Hepatocyte (in vitro differentiated cells): ENCODE data around the gene FASTK. TPM values are rescaled to one million over a fixed set of nuclear protein-coding genes. Genes with fewer than 3 reads are reported as not detected.

ENCODE experiments used
- DNase-seq: peaks from one replicate; pipeline ENCODE4 v3.0.0-alpha.2; 2016; ENCODE audit warnings: low spot score
- H2AFZ ChIP-seq: fragments of 200-600 bp; sonication (generic); 2 replicates; pipeline ENCODE4 v1.6.0; 2016; ENCODE audit warnings: antibody characterized with exemption, mild to moderate bottlenecking
- H3K27ac ChIP-seq: fragments of 200-600 bp; sonication (generic); 2 replicates; pipeline ENCODE4 v1.5.1; 2016; ENCODE audit warnings: mild to moderate bottlenecking
- H3K27me3 ChIP-seq: fragments of 200-600 bp; sonication (generic); 2 replicates; pipeline ENCODE4 v1.6.1; 2016
- H3K36me3 ChIP-seq: fragments of 200-600 bp; sonication (generic); replicated peaks from 2 replicates; pipeline ENCODE4 v1.5.1; 2016; ENCODE audit warnings: low read depth; ENCODE audit not compliant: insufficient read depth
- H3K4me1 ChIP-seq: fragments of 200-600 bp; sonication (generic); 2 replicates; pipeline ENCODE4 v1.5.1; 2016; ENCODE audit warnings: mild to moderate bottlenecking, moderate library complexity; ENCODE audit not compliant: insufficient read depth
- H3K4me2 ChIP-seq: fragments of 200-600 bp; sonication (generic); 2 replicates; pipeline ENCODE4 v1.6.0; 2016
- H3K4me3 ChIP-seq: fragments of 200-600 bp; sonication (generic); 2 replicates; pipeline ENCODE4 v1.5.1; 2016; ENCODE audit warnings: mild to moderate bottlenecking
- H3K79me2 ChIP-seq: fragments of 200-600 bp; sonication (generic); 2 replicates; pipeline ENCODE4 v1.6.0; 2017; ENCODE audit warnings: mild to moderate bottlenecking
- H3K9me2 ChIP-seq: fragments of 200-600 bp; sonication (generic); replicated peaks from 2 replicates; pipeline ENCODE4 v1.6.0; 2017; ENCODE audit warnings: mild to moderate bottlenecking; ENCODE audit not compliant: insufficient read depth
- H3K9me3 ChIP-seq: fragments of 200-600 bp; sonication (generic); 2 replicates; pipeline ENCODE4 v1.5.1; 2016; ENCODE audit warnings: low read depth, mild to moderate bottlenecking
- H4K20me1 ChIP-seq: fragments of 200-600 bp; sonication (generic); 2 replicates; pipeline ENCODE4 v1.6.0; 2016; ENCODE audit warnings: mild to moderate bottlenecking; ENCODE audit not compliant: insufficient read depth, poor library complexity, severe bottlenecking
- EZH2 ChIP-seq: fragments of 200-600 bp; sonication (generic); IDR thresholded peaks from 2 replicates; pipeline ENCODE4 v1.6.1; 2016; ENCODE audit warnings: antibody characterized with exemption, mild to moderate bottlenecking, borderline replicate concordance
- EZH2phosphoT487 ChIP-seq: fragments of 200-600 bp; sonication (generic); IDR thresholded peaks from one replicate; pipeline ENCODE4 v1.6.1; 2018; ENCODE audit warnings: antibody characterized with exemption, mild to moderate bottlenecking, low read depth, moderate library complexity; ENCODE audit not compliant: unreplicated experiment, severe bottlenecking
- WGBS: methylation state at CpG from one replicate; pipeline ENCODE4 v1.1.6; 2016; ENCODE audit warnings: low lambda C conversion rate; ENCODE audit errors: missing lambda C conversion rate; 5-methylcytosine and 5-hydroxymethylcytosine counted together
- polyA plus RNA-seq: library from polyadenylated mRNA; unstranded; fragments of >200 nt; fragmentation: Nextera tagmentation; extraction: Ambion mirVana; gene quantifications from 2 replicates; pipeline ENCODE4 v1.2.1, GENCODE V29; 2016
- total RNA-seq: library from RNA; depleted of rRNA; stranded (reverse); fragments of >200 nt; gene quantifications from 2 replicates; pipeline ENCODE4 v1.2.3, GENCODE V29; 2014
- TF ChIP-seq, protein P1 (sequence below): fragments of 200-600 bp; sonication (generic); IDR thresholded peaks from 2 replicates; pipeline ENCODE4 v1.5.1; 2016; ENCODE audit warnings: antibody characterized with exemption, mild to moderate bottlenecking; ENCODE audit not compliant: poor library complexity

Gene FASTK, protein sequence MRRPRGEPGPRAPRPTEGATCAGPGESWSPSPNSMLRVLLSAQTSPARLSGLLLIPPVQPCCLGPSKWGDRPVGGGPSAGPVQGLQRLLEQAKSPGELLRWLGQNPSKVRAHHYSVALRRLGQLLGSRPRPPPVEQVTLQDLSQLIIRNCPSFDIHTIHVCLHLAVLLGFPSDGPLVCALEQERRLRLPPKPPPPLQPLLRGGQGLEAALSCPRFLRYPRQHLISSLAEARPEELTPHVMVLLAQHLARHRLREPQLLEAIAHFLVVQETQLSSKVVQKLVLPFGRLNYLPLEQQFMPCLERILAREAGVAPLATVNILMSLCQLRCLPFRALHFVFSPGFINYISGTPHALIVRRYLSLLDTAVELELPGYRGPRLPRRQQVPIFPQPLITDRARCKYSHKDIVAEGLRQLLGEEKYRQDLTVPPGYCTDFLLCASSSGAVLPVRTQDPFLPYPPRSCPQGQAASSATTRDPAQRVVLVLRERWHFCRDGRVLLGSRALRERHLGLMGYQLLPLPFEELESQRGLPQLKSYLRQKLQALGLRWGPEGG
- total RNA-seq (105 and 107 TPM in 2 replicates), polyA plus RNA-seq (193 and 202 TPM in 2 replicates)

DNA sequence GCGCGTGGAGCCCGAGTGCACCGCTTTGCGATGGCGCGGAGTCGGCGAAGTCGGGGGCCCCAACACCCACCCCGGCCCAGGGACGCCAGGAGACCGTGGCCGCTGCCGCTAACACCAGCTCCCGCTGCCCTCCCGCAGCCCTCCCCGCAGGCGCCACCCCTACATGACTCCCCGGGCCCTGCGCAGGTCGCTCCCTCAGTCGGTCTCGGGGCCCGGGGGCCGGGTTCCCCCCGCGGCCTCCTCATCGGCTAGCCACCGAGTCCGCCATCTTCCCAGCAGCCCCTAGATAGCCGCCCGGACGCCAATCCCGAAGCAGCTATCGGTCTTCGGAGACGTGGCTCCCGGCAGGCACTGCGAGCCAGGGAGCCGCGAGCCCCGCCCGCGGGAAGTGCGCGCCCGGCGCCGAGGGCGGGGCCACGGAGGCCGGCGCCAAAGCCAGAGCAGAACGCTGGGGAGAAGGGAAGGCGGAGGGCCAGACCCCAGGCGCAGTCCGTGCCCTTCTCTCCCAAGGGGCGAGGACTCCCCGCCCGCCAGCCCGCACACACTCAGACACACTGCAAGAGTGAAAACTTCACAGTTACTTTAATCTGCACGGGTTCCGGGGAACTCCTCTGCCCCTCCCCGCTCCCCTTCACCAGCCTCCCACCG is at the start of gene FASTK:
Gene FASTK, minus strand, starts transcription at position 288 of the 648 bp plus-strand sequence. Its CDS starts 43 bp downstream, at position 245.
- Histone ChIP-seq H3K4me2 (peak within 1 kb of the TSS; percentile 96), H4K20me1 (no peaks in the 10 kb centered on the region), H3K9me2 (no peaks in the 10 kb centered on the region), H3K9me3 (no peaks in the 10 kb centered on the region), H3K27me3 (no peaks in the 10 kb centered on the region), H3K27ac (peak within 1 kb of the TSS; percentile 97), H2AFZ (peak within 1 kb of the TSS; percentile 83), H3K36me3 (no peaks in the 10 kb centered on the region), H3K79me2 (peaks cover 39% of the 10 kb centered on the region), H3K4me1 (peaks cover 51% of the 10 kb centered on the region), H3K4me3 (peak within 1 kb of the TSS; percentile 93)
- peak; percentile 97 for DNase-seq
- TF ChIP-seq, protein P1, sequence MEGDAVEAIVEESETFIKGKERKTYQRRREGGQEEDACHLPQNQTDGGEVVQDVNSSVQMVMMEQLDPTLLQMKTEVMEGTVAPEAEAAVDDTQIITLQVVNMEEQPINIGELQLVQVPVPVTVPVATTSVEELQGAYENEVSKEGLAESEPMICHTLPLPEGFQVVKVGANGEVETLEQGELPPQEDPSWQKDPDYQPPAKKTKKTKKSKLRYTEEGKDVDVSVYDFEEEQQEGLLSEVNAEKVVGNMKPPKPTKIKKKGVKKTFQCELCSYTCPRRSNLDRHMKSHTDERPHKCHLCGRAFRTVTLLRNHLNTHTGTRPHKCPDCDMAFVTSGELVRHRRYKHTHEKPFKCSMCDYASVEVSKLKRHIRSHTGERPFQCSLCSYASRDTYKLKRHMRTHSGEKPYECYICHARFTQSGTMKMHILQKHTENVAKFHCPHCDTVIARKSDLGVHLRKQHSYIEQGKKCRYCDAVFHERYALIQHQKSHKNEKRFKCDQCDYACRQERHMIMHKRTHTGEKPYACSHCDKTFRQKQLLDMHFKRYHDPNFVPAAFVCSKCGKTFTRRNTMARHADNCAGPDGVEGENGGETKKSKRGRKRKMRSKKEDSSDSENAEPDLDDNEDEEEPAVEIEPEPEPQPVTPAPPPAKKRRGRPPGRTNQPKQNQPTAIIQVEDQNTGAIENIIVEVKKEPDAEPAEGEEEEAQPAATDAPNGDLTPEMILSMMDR: no peak
- no peak for TF ChIP-seq EZH2phosphoT487
- TF ChIP-seq EZH2: no peak
- WGBS: 3% methylated on average over 52 of the region's 66 CpGs

DNA sequence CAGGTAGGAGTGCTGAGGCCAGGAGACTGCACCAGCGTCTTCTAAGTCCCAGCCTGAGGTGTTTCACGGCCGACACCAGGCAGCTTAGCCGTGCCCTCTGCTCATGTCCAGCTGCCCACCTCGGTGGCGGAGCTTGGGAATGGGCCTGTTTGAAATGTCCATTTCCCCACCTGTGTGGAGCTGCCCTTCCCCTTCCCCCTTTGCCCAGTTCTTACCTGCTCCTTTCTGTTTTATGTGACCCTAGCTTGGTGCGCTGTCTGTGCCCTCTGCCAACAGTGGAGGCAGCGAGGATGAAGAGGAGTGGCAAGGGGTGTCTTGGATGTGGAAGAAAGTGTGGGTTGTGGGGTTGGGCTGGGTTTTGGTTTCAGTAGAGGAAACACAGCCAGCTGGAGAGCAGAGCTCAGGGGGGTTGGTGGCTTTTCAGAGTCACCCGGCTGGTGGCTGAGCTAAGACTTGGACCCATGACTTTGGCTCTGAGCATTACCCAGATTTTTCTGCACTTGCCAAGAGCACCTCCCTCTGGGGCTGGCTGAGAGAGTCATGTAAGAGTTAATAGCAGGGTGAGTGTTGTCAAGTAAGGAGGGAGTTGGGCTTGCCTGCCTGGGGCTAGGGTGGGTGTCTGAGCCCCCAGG is 49.5 kb upstream of the FASTK start:
- Histone ChIP-seq H3K79me2 (no peaks in the 10 kb centered on the region), H3K4me2 (no peak overlapping the region), H2AFZ (no peak overlapping the region), H3K27ac (no peak overlapping the region), H4K20me1 (peaks cover 22% of the 10 kb centered on the region), H3K27me3 (no peaks in the 10 kb centered on the region), H3K4me1 (peaks cover 6% of the 10 kb centered on the region), H3K9me3 (no peaks in the 10 kb centered on the region), H3K4me3 (no peak overlapping the region), H3K36me3 (no peaks in the 10 kb centered on the region), H3K9me2 (no peaks in the 10 kb centered on the region)
- no peak for DNase-seq
- WGBS: 97% methylated on average over 9 of the region's 9 CpGs
- no peak for TF ChIP-seq EZH2
- no peak for TF ChIP-seq EZH2phosphoT487
- TF ChIP-seq, protein P1: no peak

DNA sequence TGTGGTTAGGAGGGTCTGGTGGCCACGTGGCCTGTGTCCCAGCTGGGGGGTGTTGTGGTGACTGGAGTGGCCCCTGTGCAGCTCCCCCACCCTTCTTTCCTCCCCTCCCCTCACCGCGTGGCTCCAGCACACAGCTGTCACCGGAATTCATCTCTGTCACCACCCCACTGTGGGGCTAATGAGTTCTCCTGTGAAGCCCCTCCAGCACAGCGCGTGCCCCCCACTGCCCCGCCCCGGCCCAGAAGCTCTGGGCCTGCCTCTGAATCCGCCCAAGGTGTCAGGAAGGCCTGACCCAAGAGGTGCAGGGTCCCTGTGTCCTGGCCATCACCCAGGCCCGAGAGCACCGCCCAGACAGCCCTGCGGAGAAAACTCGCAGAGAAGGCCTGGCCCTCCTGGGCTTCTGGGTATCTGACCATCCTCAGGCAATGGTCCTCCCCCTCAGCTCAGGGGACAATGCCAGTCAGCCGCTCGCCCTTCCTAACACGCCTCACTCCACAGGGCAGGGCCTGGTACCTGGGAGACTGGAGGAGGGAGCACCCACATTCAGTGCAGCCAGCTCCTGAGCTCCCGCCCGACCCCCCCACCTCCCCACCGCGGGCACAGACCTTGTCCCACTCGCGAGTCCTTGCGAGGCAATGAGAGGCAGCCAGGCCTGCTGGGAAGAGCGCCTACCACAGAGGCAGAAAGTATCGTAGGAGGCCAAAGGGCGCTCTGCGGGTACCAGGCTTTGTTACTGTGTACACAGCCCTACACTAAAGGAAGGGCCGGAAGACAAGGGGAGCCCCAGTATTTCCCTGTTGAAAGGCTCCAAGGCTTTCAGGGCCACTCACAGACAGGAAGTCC is 48.7 kb upstream of the FASTK start:
- no peak overlapping the region for H3K27ac ChIP-seq
- H3K4me2 ChIP-seq: no peak overlapping the region
- DNase-seq: no peak
- H3K36me3 ChIP-seq: no peaks in the 10 kb centered on the region
- no peaks in the 10 kb centered on the region for H3K9me2 ChIP-seq
- H4K20me1 ChIP-seq: peaks cover 30% of the 10 kb centered on the region
- TF ChIP-seq, protein P1: no peak
- no peak for TF ChIP-seq EZH2phosphoT487
- no peak for TF ChIP-seq EZH2
- H3K4me3 ChIP-seq: no peak overlapping the region
- H3K27me3 ChIP-seq: no peaks in the 10 kb centered on the region
- H3K9me3 ChIP-seq: no peaks in the 10 kb centered on the region
- no peaks in the 10 kb centered on the region for H3K79me2 ChIP-seq
- H2AFZ ChIP-seq: no peak overlapping the region
- H3K4me1 ChIP-seq: peaks cover 6% of the 10 kb centered on the region
- 89% methylated on average over 20 of the region's 28 CpGs for WGBS
